ENCODE data around the gene SLC25A22. TPM values are rescaled to one million over a fixed set of nuclear protein-coding genes. Genes with fewer than 3 reads are reported as not detected.

SLC25A22 gene
- total and polyA plus RNA-seq, 2 donors (not counting 1 experiment from before 2014, with no cell fraction given): 25.7 to 45.7 TPM

DNA sequence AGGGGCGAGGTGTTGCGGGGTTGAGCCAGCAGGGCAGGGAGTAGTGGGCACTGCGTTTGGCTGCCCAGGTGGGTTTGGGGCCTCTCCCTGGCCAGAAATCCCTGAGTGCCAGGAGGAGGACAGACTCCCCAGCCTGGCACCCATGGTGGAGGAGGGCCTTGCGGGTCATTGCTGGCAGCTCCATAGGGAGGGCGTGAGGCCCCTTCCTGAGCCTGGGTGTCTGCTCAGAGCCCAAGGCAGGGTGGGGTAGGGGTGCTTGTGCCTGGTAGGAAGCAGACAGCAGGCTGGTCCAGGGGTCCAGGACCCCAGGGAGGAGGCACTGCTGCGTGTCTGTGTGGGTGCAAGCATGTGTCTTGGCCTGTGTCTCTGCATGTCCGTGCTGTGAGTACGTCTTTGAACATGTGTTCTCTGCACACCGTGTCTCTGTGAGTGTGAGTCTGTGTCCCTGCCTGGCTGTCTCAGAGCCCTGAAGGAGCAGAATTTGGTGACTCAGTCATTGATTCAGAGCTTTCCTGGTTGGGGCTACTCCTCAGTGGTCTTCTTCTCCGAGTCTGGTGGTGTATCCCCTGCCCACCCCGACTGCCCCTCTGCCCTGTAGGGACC lies 48.5 kb upstream of the SLC25A22 start:
- H3K4me3 Mint-ChIP-seq: no peak overlapping the region
- H3K27ac ChIP-seq (ENCODE audit: low read length in 2 of 2): no peak overlapping the region

DNA sequence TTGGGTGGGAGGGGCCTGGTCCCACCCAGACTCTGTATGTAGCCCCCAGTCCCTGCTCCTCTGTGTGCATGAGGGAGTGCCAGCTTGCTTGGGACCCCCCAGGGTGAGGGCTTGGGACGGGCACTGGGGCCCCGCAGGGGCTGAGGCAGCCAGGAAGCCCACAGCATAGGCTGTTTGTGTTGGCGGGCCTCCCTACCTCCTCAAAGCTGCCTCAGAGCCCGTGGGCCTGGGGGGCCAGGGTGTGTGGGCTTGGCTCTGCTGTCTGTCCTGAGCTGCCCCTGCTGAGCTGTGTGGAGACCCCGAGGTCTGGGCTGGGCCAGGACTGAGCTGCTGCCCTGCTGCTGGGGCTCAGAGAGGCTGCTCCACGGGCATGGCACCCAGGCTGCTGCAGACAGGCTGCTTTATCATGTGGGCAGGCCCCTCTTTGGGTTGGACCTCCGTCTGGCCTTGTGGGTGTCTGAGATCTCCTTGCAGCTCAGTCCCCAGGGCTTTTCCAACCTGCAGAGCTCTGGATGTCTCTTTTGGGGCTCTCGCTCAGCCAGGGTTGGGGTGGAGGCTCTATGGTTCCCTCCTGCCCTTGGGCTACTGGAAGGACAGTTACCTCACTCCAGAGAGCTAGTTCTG lies 47.9 kb upstream of the SLC25A22 start:
- Histone ChIP-seq H3K79me2 (ENCODE audit: control insufficient read depth, insufficient read depth, low read length) (peaks cover 14% of the 10 kb centered on the region), H3K4me3 (ENCODE audit: control extremely low read depth in 1 of 5, extremely low read depth in 1 of 5, insufficient read depth in 1 of 5, low read depth in 2 of 5, low read length in 4 of 5) (no peak overlapping the region), H3K4me2 (replicated peaks; ENCODE audit: low read depth, low read length, poor library complexity, severe bottlenecking) (no peak overlapping the region), H3K9me3 (ENCODE audit: control extremely low read depth in 1 of 3, control insufficient read depth in 2 of 3, insufficient read depth in 1 of 3, low read length in 2 of 3) (no peaks in the 10 kb centered on the region), H3K36me3 (replicated peaks in 1 of 2; ENCODE audit: control extremely low read depth in 1 of 2, control insufficient read depth in 1 of 2, extremely low read depth in 1 of 2, insufficient read depth in 2 of 2, low read length in 1 of 2) (no peaks in the 10 kb centered on the region), H4K20me1 (ENCODE audit: control insufficient read depth, insufficient read depth, low read length, poor library complexity, severe bottlenecking) (peaks cover 21% of the 10 kb centered on the region), H3K9ac (ENCODE audit: low read length) (no peak overlapping the region), H3K27me3 (replicated peaks in 1 of 4; ENCODE audit: control extremely low read depth in 1 of 4, control insufficient read depth in 3 of 4, insufficient read depth in 4 of 4, low read length in 3 of 4) (peaks cover 0 to 48% (median 11%) of the 10 kb centered on the region in 4 experiments), H3K27ac (ENCODE audit: low read length in 2 of 2) (no peak overlapping the region), H2AFZ (ENCODE audit: insufficient read depth, low read depth, low read length, poor library complexity, severe bottlenecking) (no peak overlapping the region), H3K4me1 (ENCODE audit: control insufficient read depth in 2 of 2, insufficient read depth in 2 of 2, low read length in 2 of 2) (peaks cover 33 to 45% of the 10 kb centered on the region in 2 donors)
- CTCF ChIA-PET: interaction anchor here (0.8 kb wide), 1 partner anchor 12 kb away, joined by 3 read pairs; no protein-coding TSS in a partner anchor
- Mint-ChIP-seq H3K4me1 (peaks cover 25% of the 10 kb centered on the region), H3K27ac (no peak overlapping the region), H3K4me3 (no peak overlapping the region), H3K27me3 (no peaks in the 10 kb centered on the region), H3K9me3 (ENCODE audit: insufficient read depth) (no peaks in the 10 kb centered on the region)
- intact Hi-C loops (cut with micrococcal nuclease): no loop called here
- TF ChIP-seq, protein P1, sequence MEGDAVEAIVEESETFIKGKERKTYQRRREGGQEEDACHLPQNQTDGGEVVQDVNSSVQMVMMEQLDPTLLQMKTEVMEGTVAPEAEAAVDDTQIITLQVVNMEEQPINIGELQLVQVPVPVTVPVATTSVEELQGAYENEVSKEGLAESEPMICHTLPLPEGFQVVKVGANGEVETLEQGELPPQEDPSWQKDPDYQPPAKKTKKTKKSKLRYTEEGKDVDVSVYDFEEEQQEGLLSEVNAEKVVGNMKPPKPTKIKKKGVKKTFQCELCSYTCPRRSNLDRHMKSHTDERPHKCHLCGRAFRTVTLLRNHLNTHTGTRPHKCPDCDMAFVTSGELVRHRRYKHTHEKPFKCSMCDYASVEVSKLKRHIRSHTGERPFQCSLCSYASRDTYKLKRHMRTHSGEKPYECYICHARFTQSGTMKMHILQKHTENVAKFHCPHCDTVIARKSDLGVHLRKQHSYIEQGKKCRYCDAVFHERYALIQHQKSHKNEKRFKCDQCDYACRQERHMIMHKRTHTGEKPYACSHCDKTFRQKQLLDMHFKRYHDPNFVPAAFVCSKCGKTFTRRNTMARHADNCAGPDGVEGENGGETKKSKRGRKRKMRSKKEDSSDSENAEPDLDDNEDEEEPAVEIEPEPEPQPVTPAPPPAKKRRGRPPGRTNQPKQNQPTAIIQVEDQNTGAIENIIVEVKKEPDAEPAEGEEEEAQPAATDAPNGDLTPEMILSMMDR (IDR thresholded peaks at IDR 0.05): no peak
- TF ChIP-seq EZH2 (IDR thresholded peaks at IDR 0.05; ENCODE audit: borderline replicate concordance, insufficient read depth, low read depth, low read length, poor library complexity, severe bottlenecking): no peak
- no peak for ATAC-seq (ENCODE audit: low read depth)
- no peak for DNase-seq
- 54% methylated on average over 8 of the region's 8 CpGs for WGBS (ENCODE audit: insufficient coverage)
- POLR2A ChIA-PET: no interaction called here

More for the DNA sequence above, 48.5 kb upstream of the SLC25A22 start:
- Mint-ChIP-seq H3K9me3 (ENCODE audit: insufficient read depth) (no peaks in the 10 kb centered on the region), H3K27me3 (no peaks in the 10 kb centered on the region), H3K4me1 (peaks cover 20% of the 10 kb centered on the region), H3K27ac (no peak overlapping the region)
- no peaks in the 10 kb centered on the region for H3K9me3 ChIP-seq (ENCODE audit: control extremely low read depth in 1 of 3, control insufficient read depth in 2 of 3, insufficient read depth in 1 of 3, low read length in 2 of 3)
- no peak for ATAC-seq (ENCODE audit: low read depth)
- peaks cover 7% of the 10 kb centered on the region for H3K79me2 ChIP-seq (ENCODE audit: control insufficient read depth, insufficient read depth, low read length)
- no peak overlapping the region for H3K4me3 ChIP-seq (ENCODE audit: control extremely low read depth in 1 of 5, extremely low read depth in 1 of 5, insufficient read depth in 1 of 5, low read depth in 2 of 5, low read length in 4 of 5)
- H3K4me2 ChIP-seq (replicated peaks; ENCODE audit: low read depth, low read length, poor library complexity, severe bottlenecking): no peak overlapping the region
- no peak for DNase-seq
- TF ChIP-seq, protein P1 (IDR thresholded peaks at IDR 0.05): no peak
- no peak for TF ChIP-seq EZH2 (IDR thresholded peaks at IDR 0.05; ENCODE audit: borderline replicate concordance, insufficient read depth, low read depth, low read length, poor library complexity, severe bottlenecking)
- H3K4me1 ChIP-seq (ENCODE audit: control insufficient read depth in 2 of 2, insufficient read depth in 2 of 2, low read length in 2 of 2): peaks cover 28 to 39% of the 10 kb centered on the region in 2 donors
- H3K27me3 ChIP-seq (replicated peaks in 1 of 4; ENCODE audit: control extremely low read depth in 1 of 4, control insufficient read depth in 3 of 4, insufficient read depth in 4 of 4, low read length in 3 of 4): peaks cover 0 to 48% (median 11%) of the 10 kb centered on the region in 4 experiments
- 76% methylated on average over 11 of the region's 11 CpGs for WGBS (ENCODE audit: insufficient coverage)
- intact Hi-C loops (cut with micrococcal nuclease): no loop called here
- no peak overlapping the region for H2AFZ ChIP-seq (ENCODE audit: insufficient read depth, low read depth, low read length, poor library complexity, severe bottlenecking)
- H3K9ac ChIP-seq (ENCODE audit: low read length): no peak overlapping the region
- H4K20me1 ChIP-seq (ENCODE audit: control insufficient read depth, insufficient read depth, low read length, poor library complexity, severe bottlenecking): peaks cover 15% of the 10 kb centered on the region
- H3K36me3 ChIP-seq (replicated peaks in 1 of 2; ENCODE audit: control extremely low read depth in 1 of 2, control insufficient read depth in 1 of 2, extremely low read depth in 1 of 2, insufficient read depth in 2 of 2, low read length in 1 of 2): no peaks in the 10 kb centered on the region
- POLR2A ChIA-PET: no interaction called here
- CTCF ChIA-PET: interaction anchor here (0.8 to 3.1 kb wide), 2 partner anchors 12 to 204 kb away, joined by 3 to 26 read pairs; no protein-coding TSS in a partner anchor
